CD4-positive, alpha-beta T cell (primary cell): ENCODE data around the gene TAGLN2. TPM values are rescaled to one million over a fixed set of nuclear protein-coding genes. Genes with fewer than 3 reads are reported as not detected.

Source experiments
- ATAC-seq: fragments of 200-7000 bp; cut with Tn5 transposase; one replicate; pipeline ENCODE4 v1.10.0; 2022; ENCODE audit warnings: mild to moderate bottlenecking; ENCODE audit not compliant: poor library complexity
- CTCF ChIA-PET: fragments of 350-600 bp; sonication (Branson Sonifier 250); formaldehyde crosslinking; loops from one replicate; lab custom pipeline; 2021; ENCODE audit warnings: antibody characterized with exemption, inconsistent platforms; lab: Charles Lee
- POLR2A ChIA-PET: fragments of 350-600 bp; sonication (Branson Sonifier 250); formaldehyde crosslinking; loops from one replicate; lab custom pipeline; 2021; ENCODE audit warnings: antibody characterized with exemption, inconsistent platforms; lab: Charles Lee
- DNase-seq, 14 experiments: peaks; one replicate each; pipeline ENCODE4 v3.0.0-alpha.2; 2013 to 2020; ENCODE audit warnings: mixed read lengths in 2 of 14
- H3K27ac ChIP-seq, 2 donors: one replicate each; pipeline versions ENCODE4 v1.5.1 to v1.7.0; 2013; ENCODE audit warnings: low read length in 2 of 2, low read depth in 1 of 2, mild to moderate bottlenecking in 1 of 2
- H3K27me3 ChIP-seq, 2 experiments: 1 replicate in 1 of 2; 2 replicates in 1 of 2; pipeline versions ENCODE4 v1.6.1 to v1.7.0; 2013; ENCODE audit warnings: low read length in 2 of 2, control low read depth in 1 of 2, mild to moderate bottlenecking in 1 of 2, moderate library complexity in 1 of 2; ENCODE audit not compliant: insufficient read depth in 2 of 2, control insufficient read depth in 1 of 2
- H3K36me3 ChIP-seq: one replicate; pipeline ENCODE4 v1.6.1; 2013; ENCODE audit warnings: low read length, control low read depth; ENCODE audit not compliant: insufficient read depth
- H3K4me1 ChIP-seq: one replicate; pipeline ENCODE4 v1.6.1; 2013; ENCODE audit warnings: low read length, control low read depth; ENCODE audit not compliant: insufficient read depth
- H3K4me3 ChIP-seq: one replicate; pipeline ENCODE4 v1.5.1; 2013; ENCODE audit warnings: mild to moderate bottlenecking, low read length, moderate library complexity
- H3K9me3 ChIP-seq, 2 experiments: 1 replicate in 1 of 2; 2 replicates in 1 of 2; pipeline versions ENCODE4 v1.6.1 to v1.7.0; 2013; ENCODE audit warnings: low read length in 2 of 2, mild to moderate bottlenecking in 2 of 2, control low read depth in 1 of 2, moderate library complexity in 1 of 2; ENCODE audit not compliant: control insufficient read depth in 1 of 2, insufficient read depth in 1 of 2
- H3K27ac Mint-ChIP-seq: one replicate; pipeline ENCODE4 v1.8.0; 2020; ENCODE audit warnings: mixed read lengths
- H3K27me3 Mint-ChIP-seq: one replicate; pipeline ENCODE4 v1.8.0; 2021; ENCODE audit warnings: mixed read lengths
- H3K36me3 Mint-ChIP-seq: one replicate; pipeline ENCODE4 v1.8.0; 2021; ENCODE audit warnings: low read depth, mixed read lengths
- H3K4me1 Mint-ChIP-seq: one replicate; pipeline ENCODE4 v1.8.0; 2021; ENCODE audit warnings: low read depth, mixed read lengths
- H3K4me3 Mint-ChIP-seq: one replicate; pipeline ENCODE4 v1.8.0; 2020; ENCODE audit warnings: mild to moderate bottlenecking, mixed read lengths
- H3K9me3 Mint-ChIP-seq: one replicate; pipeline ENCODE4 v1.8.0; 2020; ENCODE audit warnings: mixed read lengths
- intact Hi-C, 2 experiments: fragments of 100-400 bp; cut with DNase I in 1 of 2; cut with micrococcal nuclease in 1 of 2; formaldehyde crosslinking; loops; one replicate each; pipeline versions ENCODE4 v1.15.1 to v1.9.0; 2023 to 2025; cut with DNase I, micrococcal nuclease
- total RNA-seq, 174 experiments: library from RNA in 2 of 174; stranded (reverse) in 2 of 174; gene quantifications; one replicate each; pipeline ENCODE4 v1.2.3 and lab custom pipeline; 2021 to 2026
- TF ChIP-seq, protein P1 (sequence below): fragments of 200-600 bp; IDR thresholded peaks from one replicate; pipeline ENCODE4 v1.8.0; 2022; ENCODE audit warnings: antibody characterized with exemption, mild to moderate bottlenecking

The TAGLN2 gene
- total RNA-seq, 2 experiments from 2014 or later = 301 to 311 TPM

DNA sequence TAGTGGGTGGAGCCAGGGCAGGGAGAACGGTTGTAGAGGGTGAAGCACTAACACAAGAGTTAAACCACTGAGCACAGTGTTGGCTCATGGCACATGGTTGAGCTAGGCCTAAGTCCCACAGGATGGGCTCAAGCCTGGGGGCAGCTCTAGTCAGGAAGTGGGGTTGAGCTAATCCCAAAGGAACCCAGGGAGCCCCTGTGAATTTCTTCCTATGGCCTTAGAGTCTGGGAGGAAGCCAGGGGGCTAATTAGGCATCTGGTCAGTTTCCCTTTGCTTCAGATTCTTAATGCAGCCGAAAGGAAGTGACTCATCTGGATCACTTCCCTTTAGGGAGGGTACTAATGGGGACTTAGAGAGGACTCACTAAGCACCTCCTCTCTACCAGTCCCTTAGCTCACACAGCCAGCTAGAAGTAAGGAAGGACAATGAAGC lies 35.5 kb downstream of the TAGLN2 start:
- H3K27ac Mint-ChIP-seq = no peak overlapping the region
- H3K4me3 ChIP-seq = no peak overlapping the region

DNA sequence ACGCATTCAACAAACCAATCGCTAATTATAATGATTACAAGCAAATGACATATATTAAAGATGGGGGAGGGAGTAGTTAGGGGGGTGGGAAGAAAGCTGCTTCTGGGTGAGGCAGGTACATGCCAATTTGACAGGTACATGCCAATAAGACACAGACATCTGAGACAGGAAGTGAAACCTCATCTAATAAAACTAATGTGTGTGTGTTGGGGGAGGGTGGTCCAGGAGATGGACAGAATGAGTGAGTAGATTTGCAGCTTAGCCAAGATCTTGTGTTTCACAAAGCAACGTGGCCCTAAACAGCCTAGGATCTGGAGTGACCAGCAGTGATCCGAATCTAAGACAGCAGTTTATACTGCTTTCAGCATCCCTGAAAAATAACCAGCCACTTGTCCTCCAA lies 36.1 kb downstream of the TAGLN2 start:
- DNase-seq (no peak), ATAC-seq (no peak)
- Histone ChIP-seq H3K27me3 (no peaks in the 10 kb centered on the region), H3K4me1 (peaks cover 13% of the 10 kb centered on the region), H3K27ac (no peak overlapping the region), H3K36me3 (no peaks in the 10 kb centered on the region), H3K9me3 (no peaks in the 10 kb centered on the region), H3K4me3 (no peak overlapping the region)
- Mint-ChIP-seq H3K36me3 (no peaks in the 10 kb centered on the region), H3K4me1 (no peaks in the 10 kb centered on the region), H3K4me3 (no peak overlapping the region), H3K9me3 (no peaks in the 10 kb centered on the region), H3K27me3 (no peaks in the 10 kb centered on the region), H3K27ac (no peak overlapping the region)
- ChIA-PET CTCF (interaction anchor here (1.2 to 5.3 kb wide), 5 partner anchors 10 to 117 kb away, joined by 3 to 42 read pairs (median 3); partner anchors contain the start of genes DUSP23 and TAGLN2), POLR2A (interaction anchor here (1.3 to 3.1 kb wide), 2 partner anchors 34 to 90 kb away, joined by 4 to 7 read pairs; no protein-coding TSS in a partner anchor)
- TF ChIP-seq, protein P1, sequence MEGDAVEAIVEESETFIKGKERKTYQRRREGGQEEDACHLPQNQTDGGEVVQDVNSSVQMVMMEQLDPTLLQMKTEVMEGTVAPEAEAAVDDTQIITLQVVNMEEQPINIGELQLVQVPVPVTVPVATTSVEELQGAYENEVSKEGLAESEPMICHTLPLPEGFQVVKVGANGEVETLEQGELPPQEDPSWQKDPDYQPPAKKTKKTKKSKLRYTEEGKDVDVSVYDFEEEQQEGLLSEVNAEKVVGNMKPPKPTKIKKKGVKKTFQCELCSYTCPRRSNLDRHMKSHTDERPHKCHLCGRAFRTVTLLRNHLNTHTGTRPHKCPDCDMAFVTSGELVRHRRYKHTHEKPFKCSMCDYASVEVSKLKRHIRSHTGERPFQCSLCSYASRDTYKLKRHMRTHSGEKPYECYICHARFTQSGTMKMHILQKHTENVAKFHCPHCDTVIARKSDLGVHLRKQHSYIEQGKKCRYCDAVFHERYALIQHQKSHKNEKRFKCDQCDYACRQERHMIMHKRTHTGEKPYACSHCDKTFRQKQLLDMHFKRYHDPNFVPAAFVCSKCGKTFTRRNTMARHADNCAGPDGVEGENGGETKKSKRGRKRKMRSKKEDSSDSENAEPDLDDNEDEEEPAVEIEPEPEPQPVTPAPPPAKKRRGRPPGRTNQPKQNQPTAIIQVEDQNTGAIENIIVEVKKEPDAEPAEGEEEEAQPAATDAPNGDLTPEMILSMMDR = no peak
- intact Hi-C loops = loop anchor here in 1 of 2 experiments (10.0 kb wide), 1 partner anchor 674 kb away; no protein-coding TSS in a partner anchor

More for the DNA sequence above, 35.5 kb downstream of the TAGLN2 start:
- no peaks in the 10 kb centered on the region for H3K4me1 Mint-ChIP-seq
- ChIA-PET POLR2A (interaction anchor here (1.3 to 3.1 kb wide), 2 partner anchors 34 to 90 kb away, joined by 4 to 7 read pairs; no protein-coding TSS in a partner anchor), CTCF (interaction anchor here (1.2 to 5.3 kb wide), 4 partner anchors 36 to 116 kb away, joined by 3 to 42 read pairs (median 8); partner anchors contain the start of genes DUSP23 and TAGLN2)
- no peaks in the 10 kb centered on the region for H3K27me3 Mint-ChIP-seq
- intact Hi-C loops = loop anchor here (2.0 to 10.0 kb wide), 7 partner anchors 35 to 757 kb away; partner anchors contain the start of gene TAGLN2 (in 1 of the 2)
- ATAC-seq (no peak), DNase-seq (peak in 3 of 14 experiments; percentile 36 to 60 (median 57))
- TF ChIP-seq, protein P1 = no peak
- H3K4me3 Mint-ChIP-seq = no peak overlapping the region
- no peaks in the 10 kb centered on the region for H3K36me3 Mint-ChIP-seq
- H3K4me1 ChIP-seq = peaks cover 13% of the 10 kb centered on the region
- no peak overlapping the region for H3K27ac ChIP-seq
- H3K9me3 ChIP-seq = no peaks in the 10 kb centered on the region
- no peaks in the 10 kb centered on the region for H3K36me3 ChIP-seq
- no peaks in the 10 kb centered on the region for H3K27me3 ChIP-seq
- H3K9me3 Mint-ChIP-seq = no peaks in the 10 kb centered on the region

DNA sequence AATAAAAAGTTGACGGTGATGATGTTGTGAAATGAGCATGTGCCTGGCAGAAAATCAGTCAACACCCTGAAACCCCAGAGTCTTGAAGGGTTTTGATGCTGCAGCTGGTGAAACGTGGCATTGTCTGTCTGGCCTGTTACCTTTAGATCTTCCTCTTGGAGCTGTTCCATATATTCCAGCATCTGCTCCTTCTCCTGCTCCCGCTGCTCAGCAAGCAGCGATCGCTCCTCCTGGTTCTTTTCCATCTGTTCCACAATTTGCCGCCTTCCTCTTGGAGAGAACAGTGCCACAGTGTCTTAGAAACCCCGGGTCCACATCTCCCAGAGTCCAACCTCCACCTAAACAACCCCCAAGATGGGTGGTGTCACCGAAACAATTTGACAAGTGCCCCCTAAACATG lies 41.0 kb downstream of the TAGLN2 start:
- H3K27ac Mint-ChIP-seq = no peak overlapping the region
- ATAC-seq = no peak
- CTCF ChIA-PET = interaction anchor here (1.1 kb wide), 1 partner anchor 104 kb away, joined by 4 read pairs; the partner anchor contains the start of gene DUSP23

More for the DNA sequence above, 41.0 kb downstream of the TAGLN2 start:
- H3K27ac ChIP-seq = no peak overlapping the region
- Mint-ChIP-seq H3K27me3 (no peaks in the 10 kb centered on the region), H3K4me3 (no peak overlapping the region), H3K36me3 (no peaks in the 10 kb centered on the region), H3K4me1 (no peaks in the 10 kb centered on the region), H3K9me3 (no peaks in the 10 kb centered on the region)
- no peak for DNase-seq
- H3K4me1 ChIP-seq = peaks cover 7% of the 10 kb centered on the region
- H3K4me3 ChIP-seq = no peak overlapping the region
- intact Hi-C loops = loop anchor here in 1 of 2 experiments (10.0 kb wide), 1 partner anchor 669 kb away; no protein-coding TSS in a partner anchor
- no peaks in the 10 kb centered on the region for H3K9me3 ChIP-seq
- no peaks in the 10 kb centered on the region for H3K27me3 ChIP-seq
- TF ChIP-seq, protein P1 = no peak
- POLR2A ChIA-PET = no interaction called here
- H3K36me3 ChIP-seq = no peaks in the 10 kb centered on the region
